Gastrocnemius medialis (tissue), 4 donors: ENCODE measurements around the gene PHLDA2. TPM values are rescaled to one million over a fixed set of nuclear protein-coding genes. Genes with fewer than 3 reads are reported as not detected.

Experiments
- ATAC-seq, 2 donors: fragments of 150-250 bp; one replicate each; pipeline ENCODE4 v1.9.1; 2016
- DNase-seq, 2 donors: peaks; one replicate each; pipeline ENCODE4 v3.0.0-alpha.2; 2019
- H3K27ac ChIP-seq, 4 donors: fragments of 200-600 bp; sonication (generic); 1 replicate in 1 of 4; 2 replicates in 3 of 4; pipeline ENCODE4 v1.5.1; 2016 to 2018; ENCODE audit warnings: mild to moderate bottlenecking in 2 of 4, moderate library complexity in 1 of 4
- H3K27me3 ChIP-seq, 3 donors: fragments of 200-600 bp; sonication (generic) in 2 of 3; 1 replicate in 1 of 3; 2 replicates in 2 of 3; pipeline versions ENCODE4 v1.5.1 to v1.6.0; 2016 to 2019; ENCODE audit warnings: mild to moderate bottlenecking in 1 of 3, moderate library complexity in 1 of 3
- H3K36me3 ChIP-seq, 2 donors: fragments of 200-600 bp; sonication (generic) in 1 of 2; one replicate each; pipeline ENCODE4 v1.5.1; 2017 to 2018
- H3K4me1 ChIP-seq, 2 donors: fragments of 200-600 bp; sonication (generic) in 1 of 2; one replicate each; pipeline ENCODE4 v1.5.1; 2016 to 2017; ENCODE audit warnings: mild to moderate bottlenecking in 2 of 2
- H3K4me3 ChIP-seq, 4 donors: fragments of 200-600 bp; sonication (generic) in 3 of 4; 1 replicate in 1 of 4; 2 replicates in 3 of 4; pipeline ENCODE4 v1.5.1; 2016 to 2019; ENCODE audit warnings: mild to moderate bottlenecking in 2 of 4
- H3K9me3 ChIP-seq, 3 donors: fragments of 200-600 bp; sonication (generic) in 2 of 3; 1 replicate in 1 of 3; 2 replicates in 2 of 3; pipeline ENCODE4 v1.5.1; 2016 to 2019
- CTCF ChIP-seq, 5 experiments: fragments of 450-650 bp in 3 of 5; fragments of 200-600 bp in 2 of 5; sonication (generic) in 2 of 5; IDR thresholded peaks in 4 of 5; conservative IDR thresholded peaks in 1 of 5; 1 replicate in 4 of 5; 2 replicates in 1 of 5; pipeline ENCODE4 v1.5.1; 2016 to 2019; ENCODE audit warnings: antibody characterized with exemption in 5 of 5, mild to moderate bottlenecking in 3 of 5, moderate library complexity in 3 of 5
- POLR2A ChIP-seq, 2 donors: fragments of 450-650 bp; IDR thresholded peaks; one replicate each; pipeline ENCODE4 v1.6.1; 2017; ENCODE audit warnings: antibody characterized with exemption in 2 of 2, mild to moderate bottlenecking in 2 of 2, moderate library complexity in 2 of 2
- in situ Hi-C, 4 donors: fragments of 200-750 bp; cut with MboI; loops; one replicate each; pipeline versions ENCODE4 v1.15.0 to v1.8.0; 2017; ENCODE audit warnings: low sequenced_read_pairs in 4 of 4
- intact Hi-C: fragments of 100-400 bp; cut with DNase I; formaldehyde crosslinking; loops from one replicate; pipeline ENCODE4 v1.15.1; 2023; ENCODE audit warnings: low total_unique reads
- total RNA-seq, 4 donors: library from RNA; depleted of rRNA; stranded (reverse); fragments of >200 nt; gene quantifications; one replicate each; pipeline versions ENCODE4 v1.1.0 to v1.2.3, GENCODE V29; 2016

Gene PHLDA2
- total RNA-seq, 4 donors from 2014 or later = 1.4 TPM; not detected in 3

GRCh38 chr11:2916892-2917645 lies 12.2 kb downstream of the PHLDA2 start:
- no peaks in the 10 kb centered on the region for H3K4me1 ChIP-seq
- H3K27me3 ChIP-seq = no peaks in the 10 kb centered on the region
- TF ChIP-seq CTCF (IDR thresholded peaks at IDR 0.05 in 4 of 5, conservative IDR thresholded peaks at IDR 0.05 in 1 of 5) (no peak), POLR2A (IDR thresholded peaks at IDR 0.05) (no peak)
- H3K27ac ChIP-seq = no peak overlapping the region
- H3K36me3 ChIP-seq = no peaks in the 10 kb centered on the region
- intact Hi-C loops (no loop called here), in situ Hi-C loops (no loop called here)
- H3K9me3 ChIP-seq = no peaks in the 10 kb centered on the region
- no peak overlapping the region for H3K4me3 ChIP-seq
- ATAC-seq (no peak), DNase-seq (no peak)

- in situ Hi-C loops (no loop called here), intact Hi-C loops (no loop called here)
- TF ChIP-seq CTCF (IDR thresholded peaks at IDR 0.05 in 4 of 5, conservative IDR thresholded peaks at IDR 0.05 in 1 of 5) = no peak
- TF ChIP-seq POLR2A (IDR thresholded peaks at IDR 0.05) = no peak
- DNase-seq = no peak
- H3K27ac ChIP-seq = no peak overlapping the region
- no peaks in the 10 kb centered on the region for H3K36me3 ChIP-seq
- H3K9me3 ChIP-seq = no peaks in the 10 kb centered on the region
- no peak overlapping the region for H3K4me3 ChIP-seq
- H3K4me1 ChIP-seq = no peaks in the 10 kb centered on the region
- ATAC-seq = no peak
- H3K27me3 ChIP-seq = no peaks in the 10 kb centered on the region
These were observed 12.9 kb downstream of the PHLDA2 start for GRCh38 chr11:2916114-2916891.

- H3K27me3 ChIP-seq = no peaks in the 10 kb centered on the region
- no peak for TF ChIP-seq POLR2A (IDR thresholded peaks at IDR 0.05)
- no peak for TF ChIP-seq CTCF (IDR thresholded peaks at IDR 0.05 in 4 of 5, conservative IDR thresholded peaks at IDR 0.05 in 1 of 5)
- intact Hi-C loops (no loop called here), in situ Hi-C loops (no loop called here)
- H3K27ac ChIP-seq = no peak overlapping the region
- H3K4me1 ChIP-seq = no peaks in the 10 kb centered on the region
- H3K4me3 ChIP-seq = no peak overlapping the region
- ATAC-seq (no peak), DNase-seq (no peak)
- H3K36me3 ChIP-seq = no peaks in the 10 kb centered on the region
- H3K9me3 ChIP-seq = no peaks in the 10 kb centered on the region
These were observed 13.7 kb downstream of the PHLDA2 start for GRCh38 chr11:2915473-2915872.

- ATAC-seq (no peak), DNase-seq (no peak)
- H3K4me3 ChIP-seq = no peak overlapping the region
- no peak overlapping the region for H3K27ac ChIP-seq
- in situ Hi-C loops (no loop called here), intact Hi-C loops (no loop called here)
- H3K4me1 ChIP-seq = no peaks in the 10 kb centered on the region
- H3K9me3 ChIP-seq = no peaks in the 10 kb centered on the region
- TF ChIP-seq POLR2A (IDR thresholded peaks at IDR 0.05) = no peak
- TF ChIP-seq CTCF (IDR thresholded peaks at IDR 0.05 in 4 of 5, conservative IDR thresholded peaks at IDR 0.05 in 1 of 5) = no peak
- no peaks in the 10 kb centered on the region for H3K36me3 ChIP-seq
- H3K27me3 ChIP-seq = peaks cover 0 to under 1% (median 0%) of the 10 kb centered on the region in 3 donors
These were observed 14.6 kb downstream of the PHLDA2 start for GRCh38 chr11:2914455-2915195.
